Osteocyte (in vitro differentiated cells): ENCODE measurements around the gene SHROOM3. TPM values are rescaled to one million over a fixed set of nuclear protein-coding genes. Genes with fewer than 3 reads are reported as not detected.

Experiments
- DNase-seq: peaks from one replicate; pipeline ENCODE4 v3.0.0; 2021; ENCODE audit warnings: mixed read lengths; ENCODE audit not compliant: unreplicated experiment; ENCODE audit errors: extremely low spot score
- H3K27ac Mint-ChIP-seq: one replicate; pipeline ENCODE4 v1.8.0; 2021; ENCODE audit warnings: mild to moderate bottlenecking, mixed read lengths; ENCODE audit not compliant: unreplicated experiment
- H3K27me3 Mint-ChIP-seq: one replicate; pipeline ENCODE4 v1.8.0; 2021; ENCODE audit warnings: mixed read lengths; ENCODE audit not compliant: unreplicated experiment
- H3K36me3 Mint-ChIP-seq: one replicate; pipeline ENCODE4 v1.8.0; 2021; ENCODE audit warnings: mixed read lengths; ENCODE audit not compliant: unreplicated experiment
- H3K4me1 Mint-ChIP-seq: one replicate; pipeline ENCODE4 v1.8.0; 2021; ENCODE audit warnings: mixed read lengths; ENCODE audit not compliant: unreplicated experiment
- H3K4me3 Mint-ChIP-seq: one replicate; pipeline ENCODE4 v1.8.0; 2021; ENCODE audit warnings: mild to moderate bottlenecking, moderate library complexity, mixed read lengths; ENCODE audit not compliant: unreplicated experiment
- H3K9me3 Mint-ChIP-seq: one replicate; pipeline ENCODE4 v1.8.0; 2021; ENCODE audit warnings: mixed read lengths; ENCODE audit not compliant: unreplicated experiment
- total RNA-seq: library from RNA; stranded (reverse); gene quantifications from 2 replicates; pipeline ENCODE4 v1.2.1, GENCODE V29; 2021
- TF ChIP-seq, protein P1 (sequence below): fragments of 200-600 bp; sonication (generic); IDR thresholded peaks from 2 replicates; pipeline ENCODE4 v1.5.0; 2021; ENCODE audit warnings: antibody characterized with exemption, mild to moderate bottlenecking, moderate library complexity

The SHROOM3 gene
- total RNA-seq, 1 donor from 2014 or later = 4.8 TPM

DNA sequence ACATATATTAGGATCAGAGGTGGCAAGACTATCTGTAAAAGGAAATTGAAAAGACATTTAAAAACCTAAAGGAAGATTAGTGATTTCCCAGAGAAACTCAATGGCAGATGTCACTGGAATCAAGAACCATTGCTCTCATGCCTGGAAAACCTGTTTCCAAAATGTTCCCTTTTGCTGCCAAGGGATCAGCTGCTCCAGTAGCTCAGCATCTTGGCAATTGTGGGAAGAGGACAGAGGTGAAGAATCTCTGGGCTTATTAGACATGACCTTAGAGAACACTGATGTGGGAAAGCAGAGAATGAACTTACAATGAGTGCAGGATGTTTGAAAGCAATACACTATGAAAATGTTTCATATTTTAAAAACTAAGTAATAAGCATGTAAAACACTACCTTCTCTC, 98.3 kb downstream of the SHROOM3 start:
- no peaks in the 10 kb centered on the region for H3K27me3 Mint-ChIP-seq
- peaks cover 13% of the 10 kb centered on the region for H3K4me1 Mint-ChIP-seq
- TF ChIP-seq, protein P1, sequence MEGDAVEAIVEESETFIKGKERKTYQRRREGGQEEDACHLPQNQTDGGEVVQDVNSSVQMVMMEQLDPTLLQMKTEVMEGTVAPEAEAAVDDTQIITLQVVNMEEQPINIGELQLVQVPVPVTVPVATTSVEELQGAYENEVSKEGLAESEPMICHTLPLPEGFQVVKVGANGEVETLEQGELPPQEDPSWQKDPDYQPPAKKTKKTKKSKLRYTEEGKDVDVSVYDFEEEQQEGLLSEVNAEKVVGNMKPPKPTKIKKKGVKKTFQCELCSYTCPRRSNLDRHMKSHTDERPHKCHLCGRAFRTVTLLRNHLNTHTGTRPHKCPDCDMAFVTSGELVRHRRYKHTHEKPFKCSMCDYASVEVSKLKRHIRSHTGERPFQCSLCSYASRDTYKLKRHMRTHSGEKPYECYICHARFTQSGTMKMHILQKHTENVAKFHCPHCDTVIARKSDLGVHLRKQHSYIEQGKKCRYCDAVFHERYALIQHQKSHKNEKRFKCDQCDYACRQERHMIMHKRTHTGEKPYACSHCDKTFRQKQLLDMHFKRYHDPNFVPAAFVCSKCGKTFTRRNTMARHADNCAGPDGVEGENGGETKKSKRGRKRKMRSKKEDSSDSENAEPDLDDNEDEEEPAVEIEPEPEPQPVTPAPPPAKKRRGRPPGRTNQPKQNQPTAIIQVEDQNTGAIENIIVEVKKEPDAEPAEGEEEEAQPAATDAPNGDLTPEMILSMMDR = no peak
- H3K27ac Mint-ChIP-seq = no peak overlapping the region
- no peak for DNase-seq
- H3K4me3 Mint-ChIP-seq = no peak overlapping the region
- no peaks in the 10 kb centered on the region for H3K9me3 Mint-ChIP-seq
- no peaks in the 10 kb centered on the region for H3K36me3 Mint-ChIP-seq

DNA sequence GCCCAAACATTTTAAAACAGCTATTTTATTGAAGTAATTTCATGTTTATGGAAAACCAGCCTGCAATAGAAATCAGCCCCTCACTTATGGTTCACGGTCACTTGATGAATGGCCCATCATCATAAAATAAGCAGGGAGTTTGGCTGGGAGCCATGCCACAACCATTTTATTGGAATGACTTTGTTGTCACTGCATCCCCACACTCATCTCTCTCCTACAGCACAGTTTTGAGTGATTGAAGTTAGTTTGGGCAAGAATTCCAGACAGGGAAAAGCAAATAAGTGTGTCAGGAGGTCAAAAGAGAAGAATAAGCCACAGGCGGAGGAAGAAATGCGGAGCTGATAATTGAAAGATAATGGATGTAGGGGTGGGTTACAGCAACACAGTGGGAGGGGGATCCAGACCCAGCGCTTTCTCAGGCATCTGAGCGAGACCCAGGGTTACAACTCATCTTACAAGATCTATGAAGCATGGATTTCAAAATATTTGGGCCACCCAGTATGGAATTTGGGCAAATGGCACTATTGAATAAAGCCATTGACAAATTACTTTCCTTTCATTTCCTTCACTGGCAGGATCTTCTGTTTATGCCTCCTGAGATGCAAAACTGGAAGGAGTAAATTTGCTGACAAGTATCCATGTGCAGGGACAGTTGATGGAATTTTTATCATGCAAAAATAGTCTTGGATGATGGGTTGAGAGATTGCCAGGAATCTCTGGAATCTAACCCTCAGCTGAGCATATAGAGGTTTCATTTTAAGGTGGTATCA, 100.8 kb downstream of the SHROOM3 start:
- peaks cover 21% of the 10 kb centered on the region for H3K4me1 Mint-ChIP-seq
- DNase-seq = no peak
- H3K36me3 Mint-ChIP-seq = no peaks in the 10 kb centered on the region
- H3K9me3 Mint-ChIP-seq = no peaks in the 10 kb centered on the region
- H3K27ac Mint-ChIP-seq = peak overlapping the region; percentile 39
- TF ChIP-seq, protein P1 = no peak
- no peak overlapping the region for H3K4me3 Mint-ChIP-seq
- H3K27me3 Mint-ChIP-seq = no peaks in the 10 kb centered on the region

DNA sequence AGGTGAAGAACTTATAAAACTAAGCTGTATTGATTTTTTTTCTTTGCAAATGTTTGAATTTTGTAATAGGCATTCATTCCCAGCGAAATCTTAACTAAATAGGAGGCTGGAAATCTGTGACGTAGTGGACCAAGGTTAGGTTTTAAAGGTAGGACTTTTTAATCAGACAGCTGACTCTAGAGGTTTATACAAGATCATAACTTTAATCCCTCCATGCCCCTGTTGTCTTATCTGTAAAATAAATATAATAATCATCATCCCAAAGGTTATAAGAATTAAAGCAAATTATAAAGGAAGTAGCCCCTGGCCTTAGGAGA, 101.3 kb downstream of the SHROOM3 start:
- DNase-seq = no peak
- no peaks in the 10 kb centered on the region for H3K27me3 Mint-ChIP-seq
- H3K9me3 Mint-ChIP-seq = no peaks in the 10 kb centered on the region
- no peaks in the 10 kb centered on the region for H3K36me3 Mint-ChIP-seq
- TF ChIP-seq, protein P1 = no peak
- H3K4me1 Mint-ChIP-seq = peaks cover 21% of the 10 kb centered on the region
- no peak overlapping the region for H3K27ac Mint-ChIP-seq
- no peak overlapping the region for H3K4me3 Mint-ChIP-seq

DNA sequence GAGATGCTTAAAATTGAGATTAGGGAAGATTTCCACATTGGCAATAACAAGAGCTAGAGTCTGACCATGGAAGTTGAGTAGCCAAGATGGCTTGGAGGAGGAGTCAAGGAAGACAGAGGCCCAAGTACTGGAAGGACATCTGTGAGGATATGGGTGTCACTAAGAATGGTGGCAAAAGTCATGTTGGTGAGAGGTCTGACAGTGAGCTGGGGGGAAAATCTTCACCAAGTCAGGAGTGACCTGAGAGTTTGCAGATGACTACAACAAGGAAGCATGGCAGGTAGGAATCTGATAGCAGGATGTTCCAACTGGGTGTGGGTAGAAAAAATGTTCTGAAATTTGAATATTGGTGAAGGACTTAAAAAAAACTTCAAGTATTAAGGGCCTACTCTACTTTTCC, 103.3 kb downstream of the SHROOM3 start:
- no peak for DNase-seq
- peaks cover 21% of the 10 kb centered on the region for H3K4me1 Mint-ChIP-seq
- H3K9me3 Mint-ChIP-seq = no peaks in the 10 kb centered on the region
- TF ChIP-seq, protein P1 = no peak
- no peak overlapping the region for H3K4me3 Mint-ChIP-seq
- H3K27me3 Mint-ChIP-seq = no peaks in the 10 kb centered on the region
- no peak overlapping the region for H3K27ac Mint-ChIP-seq
- no peaks in the 10 kb centered on the region for H3K36me3 Mint-ChIP-seq

DNA sequence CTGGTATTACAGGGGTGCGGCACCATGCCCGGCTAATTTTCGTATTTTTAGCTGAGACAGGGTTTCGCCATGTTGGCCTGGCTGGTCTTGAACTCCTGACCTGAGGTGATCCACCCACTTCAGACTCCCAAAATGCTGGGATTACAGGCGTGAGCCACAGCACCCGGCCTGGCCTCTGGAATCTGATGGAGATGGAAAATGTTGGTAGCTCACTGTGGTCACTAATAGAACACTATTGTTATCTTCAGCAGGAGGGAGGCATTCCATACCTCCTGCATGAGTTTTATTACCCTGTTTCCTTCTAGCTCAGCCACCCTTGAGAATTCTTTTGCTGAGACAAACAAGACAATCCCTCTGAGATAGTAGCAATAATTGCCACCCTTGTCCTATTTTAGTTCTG, 105.0 kb downstream of the SHROOM3 start:
- Mint-ChIP-seq H3K4me1 (peaks cover 23% of the 10 kb centered on the region), H3K4me3 (no peak overlapping the region), H3K27ac (no peak overlapping the region), H3K9me3 (no peaks in the 10 kb centered on the region), H3K27me3 (no peaks in the 10 kb centered on the region), H3K36me3 (no peaks in the 10 kb centered on the region)
- TF ChIP-seq, protein P1 = no peak
- no peak for DNase-seq
